GM12891 (cell line): Measurements from ENCODE around the gene TARS1.

Experiments
- POLR2A ChIP-seq: IDR thresholded peaks from 2 replicates; pipeline ENCODE4 v1.6.1; 2011; ENCODE audit warnings: low read depth, low read length, control low read depth
- POLR2AphosphoS5 ChIP-seq: IDR thresholded peaks from 2 replicates; pipeline ENCODE4 v1.6.1; 2011; ENCODE audit warnings: low read depth, low read length, control low read depth
- POU2F2 ChIP-seq: IDR thresholded peaks from 2 replicates; pipeline ENCODE4 v1.6.1; 2011; ENCODE audit warnings: low read depth, mild to moderate bottlenecking, control low read depth, low read length, moderate library complexity
- SPI1 ChIP-seq: IDR thresholded peaks from 2 replicates; pipeline ENCODE4 v1.6.1; 2011; ENCODE audit warnings: low read depth, low read length, control low read depth
- TAF1 ChIP-seq: IDR thresholded peaks from 2 replicates; pipeline ENCODE4 v1.6.1; 2011; ENCODE audit warnings: low read depth, low read length, control low read depth

DNA sequence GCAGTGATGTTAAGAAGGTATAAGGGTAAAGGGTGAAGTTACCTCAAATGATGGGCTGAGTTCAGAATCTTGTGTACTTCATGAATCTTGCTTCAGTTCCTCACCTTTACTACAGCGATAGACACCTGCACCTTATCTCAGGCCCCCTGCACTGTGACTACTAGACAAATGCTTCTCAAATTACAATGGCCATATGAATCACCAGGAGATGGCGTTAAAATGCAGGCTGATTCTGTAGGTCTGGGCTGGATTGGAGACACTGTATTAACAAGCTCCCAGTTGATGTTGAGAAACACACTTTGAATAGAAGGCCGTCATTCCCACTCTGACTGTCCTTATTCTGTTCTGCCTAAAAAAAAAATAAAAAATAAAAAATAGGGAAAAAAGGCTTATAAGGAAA is 29.8 kb downstream of the TARS1 start:
- TF ChIP-seq TAF1: no peak
- peak; percentile 19; the same call in 1 of the 2 replicates for TF ChIP-seq POLR2AphosphoS5
- no peak for TF ChIP-seq POU2F2
- TF ChIP-seq POLR2A: no peak
- TF ChIP-seq SPI1: no peak
